Fibroblast of the aortic adventitia (primary cell): ENCODE results near the gene SLC36A1. TPM values are rescaled to one million over a fixed set of nuclear protein-coding genes. Genes with fewer than 3 reads are reported as not detected.

Experiments
- DNase-seq: peaks from one replicate; pipeline ENCODE4 v3.0.0-alpha.2; 2010; ENCODE audit warnings: low read depth
- H3K4me3 ChIP-seq: 2 replicates; pipeline ENCODE4 v1.5.1; 2011; ENCODE audit warnings: low read depth, mild to moderate bottlenecking, control low read depth, low read length, moderate library complexity
- CTCF ChIP-seq: IDR thresholded peaks from 2 replicates; pipeline ENCODE4 v1.5.1; 2011; ENCODE audit warnings: mild to moderate bottlenecking, low read length, control low read depth, inconsistent platforms; ENCODE audit not compliant: insufficient read depth
- total RNA-seq: library from RNA; depleted of rRNA; stranded (reverse); fragments of >200 nt; gene quantifications from 2 replicates; pipeline ENCODE4 v1.2.3, GENCODE V29; 2012; ENCODE audit warnings: low replicate concordance

The SLC36A1 gene
- total RNA-seq, 1 donor, result 15.2 TPM

- no peak for DNase-seq
- TF ChIP-seq CTCF, result no peak
Measured at GRCh38 chr5:151432210-151432609, 15.2 kb upstream of the SLC36A1 start.

GRCh38 chr5:151434570-151435237 lies 12.7 kb upstream of the SLC36A1 start:
- no peak overlapping the region for H3K4me3 ChIP-seq
- no peak for DNase-seq
- no peak for TF ChIP-seq CTCF

More at GRCh38 chr5:151432210-151432609, 15.2 kb upstream of the SLC36A1 start:
- H3K4me3 ChIP-seq, result no peak overlapping the region

- peak overlapping the region; percentile 94 for H3K4me3 ChIP-seq
- TF ChIP-seq CTCF, result no peak
- peak; percentile 14 for DNase-seq
Measured at GRCh38 chr5:151448038-151448985, 909 bp downstream of the SLC36A1 start.

DNA sequence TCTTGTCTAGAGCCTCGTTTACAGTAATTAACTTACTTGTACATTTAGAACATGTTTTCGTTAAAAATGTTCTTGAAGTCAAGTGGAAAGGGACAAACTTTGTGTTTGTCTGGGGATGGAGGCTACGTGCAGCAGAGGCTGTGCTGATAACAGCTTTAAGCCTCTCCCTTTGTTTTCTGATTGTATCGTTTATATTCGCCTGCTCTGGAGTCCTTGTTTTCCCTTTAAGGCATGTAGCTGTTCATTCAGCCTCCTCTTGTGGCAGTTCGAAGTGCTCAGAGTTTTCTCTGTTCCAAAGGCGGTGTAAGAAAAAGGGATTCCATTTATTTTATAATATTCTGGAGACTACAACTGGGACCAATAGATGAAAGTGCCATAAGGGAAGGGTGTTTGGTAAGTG lies 1.9 kb downstream of the SLC36A1 start:
- DNase-seq, result no peak
- no peak for TF ChIP-seq CTCF
- H3K4me3 ChIP-seq, result peak overlapping the region; percentile 94

GRCh38 chr5:151449839-151450238 lies 2.4 kb downstream of the SLC36A1 start:
- no peak overlapping the region for H3K4me3 ChIP-seq
- DNase-seq, result no peak
- no peak for TF ChIP-seq CTCF

DNA sequence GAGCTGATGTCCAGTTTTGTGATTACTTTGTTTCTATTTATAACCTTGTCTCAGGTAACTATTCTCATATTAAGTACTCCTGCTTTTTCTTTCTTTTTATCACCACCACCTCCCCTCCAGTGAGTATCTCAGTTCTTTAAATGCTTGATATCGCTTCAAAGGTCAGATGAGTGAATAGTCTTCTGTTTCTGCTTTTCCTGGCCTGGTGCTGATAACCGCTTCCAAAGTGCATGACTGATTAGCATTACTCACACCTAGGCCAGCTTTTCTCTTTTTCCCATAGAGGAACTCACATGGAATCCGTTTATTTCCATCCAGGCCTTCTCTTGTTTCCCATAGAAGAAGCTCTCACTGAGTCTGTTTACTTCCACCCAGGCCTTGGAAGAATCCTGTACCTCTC lies 3.2 kb downstream of the SLC36A1 start:
- H3K4me3 ChIP-seq, result no peak overlapping the region
- DNase-seq, result no peak
- no peak for TF ChIP-seq CTCF
